ENCODE measurements around the gene NOS1AP. TPM values are rescaled to one million over a fixed set of nuclear protein-coding genes. Genes with fewer than 3 reads are reported as not detected.
A peak's percentile ranks its signal among the peaks of the same experiment; 100 is the strongest.

The NOS1AP gene
- total and polyA plus RNA-seq, 2 experiments from 2014 or later = 5.8 to 6.6 TPM

- Mint-ChIP-seq H3K27ac (no peak overlapping the region; the same call in 1 of the 2 replicates), H3K4me1 (peaks cover 61% of the 10 kb centered on the region)
These were observed 107.6 kb downstream of the NOS1AP start for GRCh38 chr1:162177126-162177525.

DNA sequence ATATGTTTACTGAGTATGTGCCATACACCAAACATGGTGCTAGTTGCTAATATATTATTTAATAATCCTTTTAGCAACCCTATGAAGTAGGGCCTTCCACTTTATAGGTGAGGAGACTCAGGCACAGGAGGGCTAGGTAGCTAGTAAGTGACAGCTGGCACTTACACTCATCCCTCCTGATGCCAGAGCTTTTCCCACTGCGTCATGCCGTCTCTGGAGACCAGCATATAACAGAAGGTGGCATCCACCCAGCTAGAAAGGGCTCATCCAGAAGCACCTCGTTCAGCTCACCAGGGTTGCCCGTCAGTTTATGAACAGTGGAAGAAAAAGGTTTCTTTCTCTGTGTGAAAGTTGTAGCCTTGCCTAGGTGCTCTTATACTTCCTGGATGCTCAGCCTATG lies 108.9 kb downstream of the NOS1AP start:
- Mint-ChIP-seq H3K27me3 (ENCODE audit: insufficient read depth, low read depth, poor library complexity) (no peaks in the 10 kb centered on the region), H3K4me1 (peaks cover 53% of the 10 kb centered on the region), H3K27ac (no peak overlapping the region), H3K9me3 (no peaks in the 10 kb centered on the region), H3K4me3 (no peak overlapping the region), H3K36me3 (ENCODE audit: low read depth) (peaks cover 20% of the 10 kb centered on the region; the same call in 2 of the 3 replicates)
- H3K4me3 ChIP-seq = no peak overlapping the region
- H3F3A ChIP-seq (replicated peaks; ENCODE audit: low read depth) = 0 out of 2 replicates have a peak, but pooled peaks cover 3% of the 10 kb centered on the region
- no peak for TF ChIP-seq STAT1 (IDR thresholded peaks at IDR 0.05; ENCODE audit: unreplicated experiment)
- TF ChIP-seq, protein P1, sequence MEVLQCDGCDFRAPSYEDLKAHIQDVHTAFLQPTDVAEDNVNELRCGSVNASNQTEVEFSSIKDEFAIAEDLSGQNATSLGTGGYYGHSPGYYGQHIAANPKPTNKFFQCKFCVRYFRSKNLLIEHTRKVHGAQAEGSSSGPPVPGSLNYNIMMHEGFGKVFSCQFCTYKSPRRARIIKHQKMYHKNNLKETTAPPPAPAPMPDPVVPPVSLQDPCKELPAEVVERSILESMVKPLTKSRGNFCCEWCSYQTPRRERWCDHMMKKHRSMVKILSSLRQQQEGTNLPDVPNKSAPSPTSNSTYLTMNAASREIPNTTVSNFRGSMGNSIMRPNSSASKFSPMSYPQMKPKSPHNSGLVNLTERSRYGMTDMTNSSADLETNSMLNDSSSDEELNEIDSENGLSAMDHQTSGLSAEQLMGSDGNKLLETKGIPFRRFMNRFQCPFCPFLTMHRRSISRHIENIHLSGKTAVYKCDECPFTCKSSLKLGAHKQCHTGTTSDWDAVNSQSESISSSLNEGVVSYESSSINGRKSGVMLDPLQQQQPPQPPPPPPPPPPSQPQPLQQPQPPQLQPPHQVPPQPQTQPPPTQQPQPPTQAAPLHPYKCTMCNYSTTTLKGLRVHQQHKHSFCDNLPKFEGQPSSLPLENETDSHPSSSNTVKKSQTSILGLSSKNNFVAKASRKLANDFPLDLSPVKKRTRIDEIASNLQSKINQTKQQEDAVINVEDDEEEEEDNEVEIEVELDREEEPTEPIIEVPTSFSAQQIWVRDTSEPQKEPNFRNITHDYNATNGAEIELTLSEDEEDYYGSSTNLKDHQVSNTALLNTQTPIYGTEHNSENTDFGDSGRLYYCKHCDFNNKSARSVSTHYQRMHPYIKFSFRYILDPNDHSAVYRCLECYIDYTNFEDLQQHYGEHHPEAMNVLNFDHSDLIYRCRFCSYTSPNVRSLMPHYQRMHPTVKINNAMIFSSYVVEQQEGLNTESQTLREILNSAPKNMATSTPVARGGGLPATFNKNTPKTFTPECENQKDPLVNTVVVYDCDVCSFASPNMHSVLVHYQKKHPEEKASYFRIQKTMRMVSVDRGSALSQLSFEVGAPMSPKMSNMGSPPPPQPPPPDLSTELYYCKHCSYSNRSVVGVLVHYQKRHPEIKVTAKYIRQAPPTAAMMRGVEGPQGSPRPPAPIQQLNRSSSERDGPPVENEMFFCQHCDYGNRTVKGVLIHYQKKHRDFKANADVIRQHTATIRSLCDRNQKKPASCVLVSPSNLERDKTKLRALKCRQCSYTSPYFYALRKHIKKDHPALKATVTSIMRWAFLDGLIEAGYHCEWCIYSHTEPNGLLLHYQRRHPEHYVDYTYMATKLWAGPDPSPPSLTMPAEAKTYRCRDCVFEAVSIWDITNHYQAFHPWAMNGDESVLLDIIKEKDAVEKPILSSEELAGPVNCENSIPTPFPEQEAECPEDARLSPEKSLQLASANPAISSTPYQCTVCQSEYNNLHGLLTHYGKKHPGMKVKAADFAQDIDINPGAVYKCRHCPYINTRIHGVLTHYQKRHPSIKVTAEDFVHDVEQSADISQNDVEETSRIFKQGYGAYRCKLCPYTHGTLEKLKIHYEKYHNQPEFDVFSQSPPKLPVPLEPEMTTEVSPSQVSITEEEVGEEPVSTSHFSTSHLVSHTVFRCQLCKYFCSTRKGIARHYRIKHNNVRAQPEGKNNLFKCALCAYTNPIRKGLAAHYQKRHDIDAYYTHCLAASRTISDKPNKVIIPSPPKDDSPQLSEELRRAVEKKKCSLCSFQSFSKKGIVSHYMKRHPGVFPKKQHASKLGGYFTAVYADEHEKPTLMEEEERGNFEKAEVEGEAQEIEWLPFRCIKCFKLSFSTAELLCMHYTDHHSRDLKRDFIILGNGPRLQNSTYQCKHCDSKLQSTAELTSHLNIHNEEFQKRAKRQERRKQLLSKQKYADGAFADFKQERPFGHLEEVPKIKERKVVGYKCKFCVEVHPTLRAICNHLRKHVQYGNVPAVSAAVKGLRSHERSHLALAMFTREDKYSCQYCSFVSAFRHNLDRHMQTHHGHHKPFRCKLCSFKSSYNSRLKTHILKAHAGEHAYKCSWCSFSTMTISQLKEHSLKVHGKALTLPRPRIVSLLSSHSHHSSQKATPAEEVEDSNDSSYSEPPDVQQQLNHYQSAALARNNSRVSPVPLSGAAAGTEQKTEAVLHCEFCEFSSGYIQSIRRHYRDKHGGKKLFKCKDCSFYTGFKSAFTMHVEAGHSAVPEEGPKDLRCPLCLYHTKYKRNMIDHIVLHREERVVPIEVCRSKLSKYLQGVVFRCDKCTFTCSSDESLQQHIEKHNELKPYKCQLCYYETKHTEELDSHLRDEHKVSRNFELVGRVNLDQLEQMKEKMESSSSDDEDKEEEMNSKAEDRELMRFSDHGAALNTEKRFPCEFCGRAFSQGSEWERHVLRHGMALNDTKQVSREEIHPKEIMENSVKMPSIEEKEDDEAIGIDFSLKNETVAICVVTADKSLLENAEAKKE (CRISPR knock-in tag; IDR thresholded peaks at IDR 0.05) = no peak
- TF ChIP-seq CREB1 (CRISPR knock-in tag; IDR thresholded peaks at IDR 0.05; ENCODE audit: low read depth) = no peak
- TF ChIP-seq, protein P2, sequence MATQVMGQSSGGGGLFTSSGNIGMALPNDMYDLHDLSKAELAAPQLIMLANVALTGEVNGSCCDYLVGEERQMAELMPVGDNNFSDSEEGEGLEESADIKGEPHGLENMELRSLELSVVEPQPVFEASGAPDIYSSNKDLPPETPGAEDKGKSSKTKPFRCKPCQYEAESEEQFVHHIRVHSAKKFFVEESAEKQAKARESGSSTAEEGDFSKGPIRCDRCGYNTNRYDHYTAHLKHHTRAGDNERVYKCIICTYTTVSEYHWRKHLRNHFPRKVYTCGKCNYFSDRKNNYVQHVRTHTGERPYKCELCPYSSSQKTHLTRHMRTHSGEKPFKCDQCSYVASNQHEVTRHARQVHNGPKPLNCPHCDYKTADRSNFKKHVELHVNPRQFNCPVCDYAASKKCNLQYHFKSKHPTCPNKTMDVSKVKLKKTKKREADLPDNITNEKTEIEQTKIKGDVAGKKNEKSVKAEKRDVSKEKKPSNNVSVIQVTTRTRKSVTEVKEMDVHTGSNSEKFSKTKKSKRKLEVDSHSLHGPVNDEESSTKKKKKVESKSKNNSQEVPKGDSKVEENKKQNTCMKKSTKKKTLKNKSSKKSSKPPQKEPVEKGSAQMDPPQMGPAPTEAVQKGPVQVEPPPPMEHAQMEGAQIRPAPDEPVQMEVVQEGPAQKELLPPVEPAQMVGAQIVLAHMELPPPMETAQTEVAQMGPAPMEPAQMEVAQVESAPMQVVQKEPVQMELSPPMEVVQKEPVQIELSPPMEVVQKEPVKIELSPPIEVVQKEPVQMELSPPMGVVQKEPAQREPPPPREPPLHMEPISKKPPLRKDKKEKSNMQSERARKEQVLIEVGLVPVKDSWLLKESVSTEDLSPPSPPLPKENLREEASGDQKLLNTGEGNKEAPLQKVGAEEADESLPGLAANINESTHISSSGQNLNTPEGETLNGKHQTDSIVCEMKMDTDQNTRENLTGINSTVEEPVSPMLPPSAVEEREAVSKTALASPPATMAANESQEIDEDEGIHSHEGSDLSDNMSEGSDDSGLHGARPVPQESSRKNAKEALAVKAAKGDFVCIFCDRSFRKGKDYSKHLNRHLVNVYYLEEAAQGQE (IDR thresholded peaks at IDR 0.05; ENCODE audit: unreplicated experiment) = no peak
- TF ChIP-seq ZNF114 (CRISPR knock-in tag; IDR thresholded peaks at IDR 0.05) = no peak
- no peak overlapping the region for H2AFZ ChIP-seq
- no peak overlapping the region for H3K27ac ChIP-seq (ENCODE audit: low read depth)
- peaks cover 4% of the 10 kb centered on the region; the same call in 1 of the 2 replicates for H4K20me1 ChIP-seq (replicated peaks; ENCODE audit: insufficient read depth)
- H3K27me3 ChIP-seq (ENCODE audit: insufficient read depth) = no peaks in the 10 kb centered on the region
- peaks cover 11% of the 10 kb centered on the region; the same call in 1 of the 2 replicates for H3K79me2 ChIP-seq (replicated peaks; ENCODE audit: insufficient read depth)
- no peak for DNase-seq (ENCODE audit: low spot score)
- H3K9me2 ChIP-seq (ENCODE audit: insufficient read depth) = peaks cover 4% of the 10 kb centered on the region; the same call in 1 of the 2 replicates
- ATAC-seq = no peak
- peaks cover 58% of the 10 kb centered on the region for H3K4me1 ChIP-seq (ENCODE audit: insufficient read depth)
- H3K4me2 ChIP-seq = peak overlapping the region; percentile 52
- no peaks in the 10 kb centered on the region for H3K36me3 ChIP-seq (ENCODE audit: insufficient read depth)

More at GRCh38 chr1:162177126-162177525, 107.6 kb downstream of the NOS1AP start:
- peak; percentile 26 for ATAC-seq
- Mint-ChIP-seq H3K36me3 (ENCODE audit: low read depth) (peaks cover 9% of the 10 kb centered on the region; the same call in 2 of the 3 replicates), H3K9me3 (no peaks in the 10 kb centered on the region), H3K4me3 (no peak overlapping the region), H3K27me3 (ENCODE audit: insufficient read depth, low read depth, poor library complexity) (no peaks in the 10 kb centered on the region)
- H3F3A ChIP-seq (replicated peaks; ENCODE audit: low read depth) = peaks cover 8% of the 10 kb centered on the region; the same call in 1 of the 2 replicates
- no peaks in the 10 kb centered on the region for H3K27me3 ChIP-seq (ENCODE audit: insufficient read depth)
- H2AFZ ChIP-seq = no peak overlapping the region
- peaks cover 71% of the 10 kb centered on the region for H3K4me1 ChIP-seq (ENCODE audit: insufficient read depth)
- H3K4me3 ChIP-seq = no peak overlapping the region
- peaks cover 7% of the 10 kb centered on the region; the same call in 1 of the 2 replicates for H3K9me2 ChIP-seq (ENCODE audit: insufficient read depth)
- H3K36me3 ChIP-seq (ENCODE audit: insufficient read depth) = no peaks in the 10 kb centered on the region
- TF ChIP-seq CREB1 (CRISPR knock-in tag; IDR thresholded peaks at IDR 0.05; ENCODE audit: low read depth) (no peak), JUNB (IDR thresholded peaks at IDR 0.05; ENCODE audit: unreplicated experiment) (no peak), EZH2 (IDR thresholded peaks at IDR 0.05; ENCODE audit: low read depth, unreplicated experiment) (no peak), NANOG (IDR thresholded peaks at IDR 0.05; ENCODE audit: borderline replicate concordance) (no peak)
- TF ChIP-seq, protein P3, sequence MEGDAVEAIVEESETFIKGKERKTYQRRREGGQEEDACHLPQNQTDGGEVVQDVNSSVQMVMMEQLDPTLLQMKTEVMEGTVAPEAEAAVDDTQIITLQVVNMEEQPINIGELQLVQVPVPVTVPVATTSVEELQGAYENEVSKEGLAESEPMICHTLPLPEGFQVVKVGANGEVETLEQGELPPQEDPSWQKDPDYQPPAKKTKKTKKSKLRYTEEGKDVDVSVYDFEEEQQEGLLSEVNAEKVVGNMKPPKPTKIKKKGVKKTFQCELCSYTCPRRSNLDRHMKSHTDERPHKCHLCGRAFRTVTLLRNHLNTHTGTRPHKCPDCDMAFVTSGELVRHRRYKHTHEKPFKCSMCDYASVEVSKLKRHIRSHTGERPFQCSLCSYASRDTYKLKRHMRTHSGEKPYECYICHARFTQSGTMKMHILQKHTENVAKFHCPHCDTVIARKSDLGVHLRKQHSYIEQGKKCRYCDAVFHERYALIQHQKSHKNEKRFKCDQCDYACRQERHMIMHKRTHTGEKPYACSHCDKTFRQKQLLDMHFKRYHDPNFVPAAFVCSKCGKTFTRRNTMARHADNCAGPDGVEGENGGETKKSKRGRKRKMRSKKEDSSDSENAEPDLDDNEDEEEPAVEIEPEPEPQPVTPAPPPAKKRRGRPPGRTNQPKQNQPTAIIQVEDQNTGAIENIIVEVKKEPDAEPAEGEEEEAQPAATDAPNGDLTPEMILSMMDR (conservative IDR thresholded peaks at IDR 0.05; ENCODE audit: low read depth in 2 of 2) = no peak
- no peak for DNase-seq (ENCODE audit: low spot score)
- no peak overlapping the region for H3K27ac ChIP-seq (ENCODE audit: low read depth)
- peaks cover 4% of the 10 kb centered on the region; the same call in 1 of the 2 replicates for H4K20me1 ChIP-seq (replicated peaks; ENCODE audit: insufficient read depth)
- peaks cover 11% of the 10 kb centered on the region; the same call in 1 of the 2 replicates for H3K79me2 ChIP-seq (replicated peaks; ENCODE audit: insufficient read depth)
- H3K4me2 ChIP-seq = peak overlapping the region; percentile 29; the same call in 1 of the 2 replicates
